Activated CD4-positive, alpha-beta memory T cell treated with anti-CD3 and anti-CD28 coated beads for 36 hours (primary cell): ENCODE measurements around the gene WNT1. TPM values are rescaled to one million over a fixed set of nuclear protein-coding genes. Genes with fewer than 3 reads are reported as not detected.

ENCODE experiments used
- CTCF ChIA-PET: fragments of 350-600 bp; sonication (Branson Sonifier 250); formaldehyde crosslinking; loops from one replicate; lab custom pipeline; 2021; ENCODE audit warnings: antibody characterized with exemption, inconsistent platforms; lab: Charles Lee
- POLR2A ChIA-PET: fragments of 350-600 bp; sonication (Branson Sonifier 250); formaldehyde crosslinking; loops from one replicate; lab custom pipeline; 2021; ENCODE audit warnings: antibody characterized with exemption; lab: Charles Lee
- DNase-seq: peaks from one replicate; pipeline ENCODE4 v3.0.0-alpha.2; 2020
- H3K27ac Mint-ChIP-seq: one replicate; pipeline ENCODE4 v1.8.0; 2021; ENCODE audit warnings: mixed read lengths
- H3K27me3 Mint-ChIP-seq: one replicate; pipeline ENCODE4 v1.8.0; 2021; ENCODE audit warnings: mixed read lengths
- H3K36me3 Mint-ChIP-seq: one replicate; pipeline ENCODE4 v1.8.0; 2021; ENCODE audit warnings: mixed read lengths
- H3K4me1 Mint-ChIP-seq: one replicate; pipeline ENCODE4 v1.8.0; 2021; ENCODE audit warnings: low read depth, mixed read lengths
- H3K4me3 Mint-ChIP-seq: one replicate; pipeline ENCODE4 v1.8.0; 2021; ENCODE audit warnings: mild to moderate bottlenecking, mixed read lengths
- H3K9me3 Mint-ChIP-seq: one replicate; pipeline ENCODE4 v1.8.0; 2021; ENCODE audit warnings: mixed read lengths
- intact Hi-C: fragments of 100-400 bp; cut with micrococcal nuclease; formaldehyde crosslinking; loops from one replicate; pipeline ENCODE4 v1.15.1; 2023
- total RNA-seq, 2 experiments: library from RNA; stranded (reverse); gene quantifications; one replicate each; pipeline ENCODE4 v1.2.3, GENCODE V29; 2021

The WNT1 gene
- total RNA-seq = not detected

- intact Hi-C loops = loop anchor here (5.0 kb wide), 1 partner anchor 76 kb away; a partner anchor contains a TSS
- H3K9me3 Mint-ChIP-seq = no peaks in the 10 kb centered on the region
- H3K27me3 Mint-ChIP-seq = peaks cover 56% of the 10 kb centered on the region
- CTCF ChIA-PET = interaction anchor here (0.7 to 13.5 kb wide), 24 partner anchors 9 to 289 kb away, joined by 3 to 202 read pairs (median 5); partner anchors contain the start of genes ARF3, DDN, DDX23 and WNT10B
- peak within 1 kb of the TSS; percentile 70 for H3K27ac Mint-ChIP-seq
- H3K4me3 Mint-ChIP-seq = peak within 1 kb of the TSS; percentile 59
- POLR2A ChIA-PET = interaction anchor here (0.8 to 1.3 kb wide), 5 partner anchors 10 to 287 kb away, joined by 3 to 5 read pairs (median 3); no protein-coding TSS in a partner anchor
- H3K4me1 Mint-ChIP-seq = peaks cover 52% of the 10 kb centered on the region
- DNase-seq = no peak
- no peaks in the 10 kb centered on the region for H3K36me3 Mint-ChIP-seq
Observed at GRCh38 chr12:48978291-48978740, at the start of gene WNT1. WNT1 (plus strand) TSS chr12:48978322; CDS start chr12:48978651, 329 bp downstream.

- POLR2A ChIA-PET = no interaction called here
- no peak overlapping the region for H3K27ac Mint-ChIP-seq
- peaks cover 22% of the 10 kb centered on the region for H3K36me3 Mint-ChIP-seq
- no peak overlapping the region for H3K4me3 Mint-ChIP-seq
- DNase-seq = no peak
- H3K27me3 Mint-ChIP-seq = no peaks in the 10 kb centered on the region
- CTCF ChIA-PET = interaction anchor here (1.0 to 2.3 kb wide), 7 partner anchors 26 to 311 kb away, joined by 3 to 12 read pairs (median 5); partner anchors contain the start of genes DDX23 and WNT1
- peaks cover 37% of the 10 kb centered on the region for H3K4me1 Mint-ChIP-seq
- intact Hi-C loops = no loop called here
- no peaks in the 10 kb centered on the region for H3K9me3 Mint-ChIP-seq
Observed at GRCh38 chr12:48929551-48929950, 48.6 kb upstream of the WNT1 start.

- intact Hi-C loops = no loop called here
- H3K9me3 Mint-ChIP-seq = no peaks in the 10 kb centered on the region
- no peak overlapping the region for H3K27ac Mint-ChIP-seq
Observed at GRCh38 chr12:48930475-48930874, 47.6 kb upstream of the WNT1 start.

GRCh38 chr12:48932878-48933277 lies 45.2 kb upstream of the WNT1 start:
- Mint-ChIP-seq H3K9me3 (no peaks in the 10 kb centered on the region), H3K4me3 (no peak overlapping the region), H3K36me3 (peaks cover 26% of the 10 kb centered on the region), H3K4me1 (peaks cover 25% of the 10 kb centered on the region), H3K27ac (peak overlapping the region; percentile 76), H3K27me3 (no peaks in the 10 kb centered on the region)
- ChIA-PET POLR2A (interaction anchor here (1.1 to 1.6 kb wide), 2 partner anchors 9 to 80 kb away, joined by 3 to 8 read pairs; partner anchors contain the start of gene FKBP11), CTCF (interaction anchor here (0.5 to 7.0 kb wide), 11 partner anchors 9 to 81 kb away, joined by 3 to 44 read pairs (median 8); partner anchors contain the start of genes DDX23 and WNT1)
- intact Hi-C loops = no loop called here
- DNase-seq = peak; percentile 26

More at GRCh38 chr12:48930475-48930874, 47.6 kb upstream of the WNT1 start:
- peaks cover 24% of the 10 kb centered on the region for H3K36me3 Mint-ChIP-seq
- POLR2A ChIA-PET = no interaction called here
- CTCF ChIA-PET = interaction anchor here (0.9 to 2.3 kb wide), 8 partner anchors 10 to 103 kb away, joined by 3 to 12 read pairs (median 4); partner anchors contain the start of genes DDX23 and WNT1
- no peak overlapping the region for H3K4me3 Mint-ChIP-seq
- DNase-seq = no peak
- H3K4me1 Mint-ChIP-seq = peaks cover 39% of the 10 kb centered on the region
- H3K27me3 Mint-ChIP-seq = no peaks in the 10 kb centered on the region

- no peaks in the 10 kb centered on the region for H3K9me3 Mint-ChIP-seq
- no peaks in the 10 kb centered on the region for H3K27me3 Mint-ChIP-seq
- ChIA-PET CTCF (interaction anchor here (0.9 to 7.9 kb wide), 16 partner anchors 8 to 363 kb away, joined by 3 to 118 read pairs (median 9); partner anchors contain the start of genes DDX23, FKBP11, RND1 and WNT1), POLR2A (interaction anchor here (0.7 to 1.6 kb wide), 3 partner anchors 8 to 43 kb away, joined by 3 to 8 read pairs (median 5); partner anchors contain the start of gene FKBP11)
- peak; percentile 33 for DNase-seq
- peak overlapping the region; percentile 79 for H3K27ac Mint-ChIP-seq
- no peak overlapping the region for H3K4me3 Mint-ChIP-seq
- H3K36me3 Mint-ChIP-seq = peaks cover 29% of the 10 kb centered on the region
- intact Hi-C loops = loop anchor here (1.0 kb wide), 1 partner anchor 9 kb away; no protein-coding TSS in a partner anchor
- H3K4me1 Mint-ChIP-seq = peaks cover 25% of the 10 kb centered on the region
Observed at GRCh38 chr12:48933664-48934311, 44.3 kb upstream of the WNT1 start.

- peak overlapping the region; percentile 79 for H3K27ac Mint-ChIP-seq
- DNase-seq = peak; percentile 21
- no peak overlapping the region for H3K4me3 Mint-ChIP-seq
- peaks cover 25% of the 10 kb centered on the region for H3K4me1 Mint-ChIP-seq
- ChIA-PET CTCF (interaction anchor here (0.9 to 7.9 kb wide), 17 partner anchors 9 to 362 kb away, joined by 3 to 118 read pairs (median 9); partner anchors contain the start of genes DDX23, FKBP11, RND1 and WNT1), POLR2A (interaction anchor here (0.7 to 1.3 kb wide), 2 partner anchors 9 to 43 kb away, joined by 3 to 5 read pairs; partner anchors contain the start of gene FKBP11)
- intact Hi-C loops = loop anchor here (1.0 kb wide), 1 partner anchor 10 kb away; no protein-coding TSS in a partner anchor
- no peaks in the 10 kb centered on the region for H3K27me3 Mint-ChIP-seq
- no peaks in the 10 kb centered on the region for H3K9me3 Mint-ChIP-seq
- H3K36me3 Mint-ChIP-seq = peaks cover 30% of the 10 kb centered on the region
Observed at GRCh38 chr12:48934312-48934706, 43.8 kb upstream of the WNT1 start.

GRCh38 chr12:48936379-48936979 lies 41.6 kb upstream of the WNT1 start:
- Mint-ChIP-seq H3K4me3 (no peak overlapping the region), H3K36me3 (peaks cover 27% of the 10 kb centered on the region)
- POLR2A ChIA-PET = no interaction called here

GRCh38 chr12:48937170-48937569 lies 41.0 kb upstream of the WNT1 start:
- H3K4me3 Mint-ChIP-seq = no peak overlapping the region
- peaks cover 27% of the 10 kb centered on the region for H3K36me3 Mint-ChIP-seq
- intact Hi-C loops = loop anchor here (2.0 to 5.0 kb wide), 2 partner anchors 36 to 70 kb away; partner anchors contain the start of gene RND1
- H3K27ac Mint-ChIP-seq = no peak overlapping the region
- ChIA-PET CTCF (interaction anchor here (0.6 to 7.9 kb wide), 6 partner anchors 10 to 144 kb away, joined by 3 to 118 read pairs (median 23); partner anchors contain the start of gene DDX23), POLR2A (no interaction called here)
- no peaks in the 10 kb centered on the region for H3K9me3 Mint-ChIP-seq
- H3K27me3 Mint-ChIP-seq = no peaks in the 10 kb centered on the region
- H3K4me1 Mint-ChIP-seq = peaks cover 22% of the 10 kb centered on the region
- DNase-seq = no peak

More at GRCh38 chr12:48936379-48936979, 41.6 kb upstream of the WNT1 start:
- Mint-ChIP-seq H3K4me1 (peaks cover 22% of the 10 kb centered on the region), H3K27ac (no peak overlapping the region), H3K9me3 (no peaks in the 10 kb centered on the region), H3K27me3 (no peaks in the 10 kb centered on the region)
- intact Hi-C loops = loop anchor here (1.0 to 5.0 kb wide), 3 partner anchors 36 to 83 kb away; partner anchors contain the start of gene RND1
- peak; percentile 85 for DNase-seq
- CTCF ChIA-PET = interaction anchor here (0.6 to 7.9 kb wide), 26 partner anchors 10 to 145 kb away, joined by 3 to 118 read pairs (median 4); partner anchors contain the start of genes ARF3, DDX23, FKBP11 and RND1

- ChIA-PET CTCF (interaction anchor here (1.1 to 7.9 kb wide), 6 partner anchors 18 to 85 kb away, joined by 3 to 118 read pairs (median 4); partner anchors contain the start of genes ARF3, DDX23 and WNT1), POLR2A (no interaction called here)
- intact Hi-C loops = loop anchor here (5.0 kb wide), 1 partner anchor 72 kb away; the partner anchor contains the start of gene RND1
- Mint-ChIP-seq H3K27me3 (no peaks in the 10 kb centered on the region), H3K9me3 (no peaks in the 10 kb centered on the region), H3K36me3 (peaks cover 18% of the 10 kb centered on the region), H3K4me3 (no peak overlapping the region), H3K27ac (no peak overlapping the region), H3K4me1 (peaks cover 10% of the 10 kb centered on the region)
- no peak for DNase-seq
Observed at GRCh38 chr12:48938805-48939204, 39.3 kb upstream of the WNT1 start.

GRCh38 chr12:48940181-48940580 lies 37.9 kb upstream of the WNT1 start:
- Mint-ChIP-seq H3K27ac (no peak overlapping the region), H3K27me3 (no peaks in the 10 kb centered on the region), H3K4me1 (no peaks in the 10 kb centered on the region), H3K9me3 (no peaks in the 10 kb centered on the region), H3K4me3 (no peak overlapping the region), H3K36me3 (peaks cover 13% of the 10 kb centered on the region)
- DNase-seq = no peak
- intact Hi-C loops = no loop called here
- ChIA-PET POLR2A (no interaction called here), CTCF (interaction anchor here (1.0 to 7.9 kb wide), 10 partner anchors 12 to 125 kb away, joined by 3 to 118 read pairs (median 4); partner anchors contain the start of genes DDX23 and FKBP11)

- Mint-ChIP-seq H3K27ac (no peak overlapping the region), H3K4me3 (no peak overlapping the region), H3K36me3 (peaks cover 13% of the 10 kb centered on the region), H3K27me3 (no peaks in the 10 kb centered on the region), H3K9me3 (no peaks in the 10 kb centered on the region), H3K4me1 (peaks cover 4% of the 10 kb centered on the region)
- POLR2A ChIA-PET = interaction anchor here (0.8 kb wide), 1 partner anchor 31 kb away, joined by 3 read pairs; no protein-coding TSS in a partner anchor
- CTCF ChIA-PET = interaction anchor here (1.1 to 2.3 kb wide), 4 partner anchors 19 to 46 kb away, joined by 3 to 14 read pairs (median 4); a partner anchor contains a TSS
- DNase-seq = no peak
- intact Hi-C loops = no loop called here
Observed at GRCh38 chr12:48943221-48943620, 34.9 kb upstream of the WNT1 start.
